HepG2 (cell line): ENCODE measurements around the gene RNF14. TPM values are rescaled to one million over a fixed set of nuclear protein-coding genes. Genes with fewer than 3 reads are reported as not detected.

ENCODE experiments used
- ATF2 ChIP-seq: sonication (generic); formaldehyde crosslinking; IDR thresholded peaks from 2 replicates; pipeline ENCODE4 v1.4.0; 2020; ENCODE audit warnings: missing genetic modification reagents
- ATF7 ChIP-seq, 2 experiments: fragments of 450-650 bp in 1 of 2; sonication (generic) in 1 of 2; formaldehyde crosslinking in 1 of 2; IDR thresholded peaks; 2 replicates each; pipeline versions ENCODE4 v1.4.0 to v1.6.1; 2016 to 2020; ENCODE audit warnings: antibody characterized with exemption in 1 of 2, mild to moderate bottlenecking in 1 of 2, missing genetic modification reagents in 1 of 2
- CBX1 ChIP-seq: IDR thresholded peaks from one replicate; pipeline ENCODE4 v1.6.1; 2016; ENCODE audit warnings: antibody characterized with exemption, low read depth
- FUBP1 ChIP-seq: sonication (generic); formaldehyde crosslinking; IDR thresholded peaks from 2 replicates; pipeline ENCODE4 v1.5.1; 2020; ENCODE audit warnings: missing genetic modification reagents, mild to moderate bottlenecking, borderline replicate concordance
- GATA4 ChIP-seq: sonication (generic); IDR thresholded peaks from 2 replicates; pipeline ENCODE4 v1.6.1; 2016; ENCODE audit warnings: antibody characterized with exemption, low read depth, borderline replicate concordance
- GATAD1 ChIP-seq: IDR thresholded peaks from 2 replicates; pipeline ENCODE4 v1.6.1; 2016; ENCODE audit warnings: missing genetic modification reagents, missing compliant biosample characterization
- GPN1 ChIP-seq: sonication (generic); formaldehyde crosslinking; IDR thresholded peaks from 2 replicates; pipeline ENCODE4 v1.5.1; 2020; ENCODE audit warnings: missing genetic modification reagents, borderline replicate concordance
- IKZF4 ChIP-seq: sonication (generic); formaldehyde crosslinking; IDR thresholded peaks from 2 replicates; pipeline ENCODE4 v1.5.1; 2020; ENCODE audit warnings: borderline replicate concordance, mild to moderate bottlenecking, low read depth, missing genetic modification reagents; ENCODE audit errors: not compliant biosample characterization
- MAF1 ChIP-seq: sonication (generic); formaldehyde crosslinking; IDR thresholded peaks from 2 replicates; pipeline ENCODE4 v1.5.0; 2020; ENCODE audit warnings: missing genetic modification reagents, borderline replicate concordance
- MAFF ChIP-seq: IDR thresholded peaks from 2 replicates; pipeline ENCODE4 v1.6.1; 2011; ENCODE audit warnings: low read depth, low read length, improper control_type of control experiment
- NR2C2 ChIP-seq: sonication (generic); formaldehyde crosslinking; IDR thresholded peaks from 2 replicates; pipeline ENCODE4 v1.4.0; 2020; ENCODE audit warnings: missing genetic modification reagents, mild to moderate bottlenecking, moderate library complexity, borderline replicate concordance
- PAF1 ChIP-seq: IDR thresholded peaks from 2 replicates; pipeline ENCODE4 v1.6.1; 2016; ENCODE audit warnings: missing genetic modification reagents, missing compliant biosample characterization
- SNAI1 ChIP-seq: sonication (generic); formaldehyde crosslinking; IDR thresholded peaks from 2 replicates; pipeline ENCODE4 v1.5.0; 2020; ENCODE audit warnings: mild to moderate bottlenecking, missing genetic modification reagents, borderline replicate concordance
- ZBTB20 ChIP-seq: sonication (generic); formaldehyde crosslinking; IDR thresholded peaks from 2 replicates; pipeline ENCODE4 v1.8.1; 2023; ENCODE audit warnings: missing genetic modification reagents, low read depth, mild to moderate bottlenecking, borderline replicate concordance
- ZBTB44 ChIP-seq: sonication (generic); formaldehyde crosslinking; IDR thresholded peaks from 2 replicates; pipeline ENCODE4 v1.4.0; 2020; ENCODE audit warnings: missing genetic modification reagents
- ZKSCAN5 ChIP-seq: sonication (generic); formaldehyde crosslinking; IDR thresholded peaks from 2 replicates; pipeline ENCODE4 v1.5.1; 2020; ENCODE audit warnings: mild to moderate bottlenecking, missing genetic modification reagents
- ZNF230 ChIP-seq: sonication (generic); formaldehyde crosslinking; IDR thresholded peaks from 2 replicates; pipeline ENCODE4 v1.4.0; 2020; ENCODE audit warnings: mild to moderate bottlenecking, missing genetic modification reagents
- ZNF296 ChIP-seq: sonication (generic); formaldehyde crosslinking; conservative IDR thresholded peaks from 2 replicates; pipeline ENCODE4 v1.5.0; 2020; ENCODE audit warnings: mild to moderate bottlenecking, missing genetic modification reagents
- ZNF501 ChIP-seq: sonication (generic); formaldehyde crosslinking; IDR thresholded peaks from 2 replicates; pipeline ENCODE4 v1.5.1; 2020; ENCODE audit warnings: mild to moderate bottlenecking, moderate library complexity, missing genetic modification reagents
- ZNF564 ChIP-seq: sonication (generic); formaldehyde crosslinking; IDR thresholded peaks from 2 replicates; pipeline ENCODE4 v1.8.1; 2023; ENCODE audit warnings: mild to moderate bottlenecking, missing genetic modification reagents
- ZNF580 ChIP-seq: IDR thresholded peaks from 2 replicates; pipeline ENCODE4 v1.6.1; 2016; ENCODE audit warnings: low read depth, borderline replicate concordance
- ZNF652 ChIP-seq: IDR thresholded peaks from 2 replicates; pipeline ENCODE4 v1.6.1; 2016; ENCODE audit warnings: low read depth, borderline replicate concordance
- ZNF709 ChIP-seq: sonication (generic); formaldehyde crosslinking; IDR thresholded peaks from 2 replicates; pipeline ENCODE4 v1.5.0; 2020; ENCODE audit warnings: mild to moderate bottlenecking, missing genetic modification reagents
- ZSCAN12 ChIP-seq: sonication (generic); formaldehyde crosslinking; IDR thresholded peaks from 2 replicates; pipeline ENCODE4 v1.9.0; 2021; ENCODE audit warnings: mild to moderate bottlenecking, missing genetic modification reagents
- polyA plus RNA-seq, 8 experiments: library from polyadenylated mRNA; depleted of rRNA in 3 of 8; stranded (reverse) in 7 of 8; unstranded in 1 of 8; fragments of >200 nt; fragmentation: Illumina TruSeq in 4 of 8; extraction: Trizol in 4 of 8; gene quantifications; 2 replicates each; pipeline versions ENCODE4 v1.2.1 to v1.2.3, GENCODE V29; 2011 to 2016; ENCODE audit warnings: low read depth in 4 of 8, missing spikeins in 1 of 8, mixed read lengths in 1 of 8; ENCODE audit not compliant: insufficient read depth in 1 of 8
- total RNA-seq, 5 experiments: library from RNA; depleted of rRNA; stranded (reverse); fragments of >200 nt; fragmentation: Illumina TruSeq; extraction: Trizol; gene quantifications; 2 replicates each; pipeline ENCODE4 v1.2.3, GENCODE V29; 2016; ENCODE audit warnings: low read depth in 1 of 5

RNF14 gene
- total and polyA plus RNA-seq, 2 of the 13 experiments (the other 11 are each of a cell fraction or from before 2014, with no cell fraction given): 11.3 to 28.1 TPM

- TF ChIP-seq IKZF4 (CRISPR knock-in tag): no peak
- TF ChIP-seq FUBP1 (CRISPR knock-in tag): no peak
- no peak for TF ChIP-seq CBX1
- TF ChIP-seq ZNF652 (CRISPR knock-in tag): no peak
- TF ChIP-seq ZNF501 (CRISPR knock-in tag): 0 out of 2 replicates have a peak, but pooled peaks have one; percentile 20
- no peak for TF ChIP-seq ZKSCAN5 (CRISPR knock-in tag)
- no peak for TF ChIP-seq MAFF
- TF ChIP-seq ZNF709 (CRISPR knock-in tag): no peak
- no peak for TF ChIP-seq ZNF230 (CRISPR knock-in tag)
- 0 out of 2 replicates have a peak, but pooled peaks have one; percentile 13 for TF ChIP-seq GATAD1 (CRISPR knock-in tag)
- TF ChIP-seq GPN1 (CRISPR knock-in tag): no peak
- TF ChIP-seq SNAI1 (CRISPR knock-in tag): no peak
- no peak for TF ChIP-seq GATA4
- no peak for TF ChIP-seq ATF2 (CRISPR knock-in tag)
- TF ChIP-seq ZBTB20 (CRISPR knock-in tag): no peak
- no peak for TF ChIP-seq ZSCAN12
- TF ChIP-seq MAF1 (CRISPR knock-in tag): no peak
- TF ChIP-seq ZBTB44 (CRISPR knock-in tag): no peak
- TF ChIP-seq PAF1: no peak
- TF ChIP-seq NR2C2: no peak
- TF ChIP-seq ATF7 (IDR thresholded peaks at IDR 0.05): no peak
- TF ChIP-seq ATF7 (CRISPR knock-in tag; IDR thresholded peaks at IDR 0.05): no peak
- TF ChIP-seq ZNF564: no peak
- no peak for TF ChIP-seq ZNF296 (CRISPR knock-in tag)
- TF ChIP-seq ZNF580: no peak
These were observed 8.2 kb upstream of the RNF14 start (continued) for GRCh38 chr5:141960449-141961323.
